Panc1 (cell line): Measurements from ENCODE around the gene ZNF823.

Experiments used
- CTCF ChIP-seq: fragments of 450-650 bp; IDR thresholded peaks from 2 replicates; pipeline ENCODE4 v1.5.1; 2017; ENCODE audit warnings: mild to moderate bottlenecking
- POLR2AphosphoS5 ChIP-seq: IDR thresholded peaks from 2 replicates; pipeline ENCODE4 v1.6.1; 2012; ENCODE audit warnings: mild to moderate bottlenecking, low read depth, low read length, moderate library complexity
- REST ChIP-seq, 2 experiments: IDR thresholded peaks; 2 replicates each; pipeline ENCODE4 v1.6.1; 2011 to 2012; ENCODE audit warnings: low read depth in 2 of 2, control low read depth in 1 of 2, low read length in 1 of 2, mild to moderate bottlenecking in 1 of 2, moderate library complexity in 1 of 2; ENCODE audit not compliant: insufficient read depth in 1 of 2
- SIN3A ChIP-seq: IDR thresholded peaks from 2 replicates; pipeline ENCODE4 v1.6.1; 2012; ENCODE audit warnings: low read depth, mild to moderate bottlenecking, low read length, moderate library complexity, borderline replicate concordance; ENCODE audit not compliant: insufficient read depth
- TCF7L2 ChIP-seq: IDR thresholded peaks from 2 replicates; pipeline ENCODE4 v1.6.1; 2011; ENCODE audit warnings: mild to moderate bottlenecking, low read depth, low read length, inconsistent platforms

DNA sequence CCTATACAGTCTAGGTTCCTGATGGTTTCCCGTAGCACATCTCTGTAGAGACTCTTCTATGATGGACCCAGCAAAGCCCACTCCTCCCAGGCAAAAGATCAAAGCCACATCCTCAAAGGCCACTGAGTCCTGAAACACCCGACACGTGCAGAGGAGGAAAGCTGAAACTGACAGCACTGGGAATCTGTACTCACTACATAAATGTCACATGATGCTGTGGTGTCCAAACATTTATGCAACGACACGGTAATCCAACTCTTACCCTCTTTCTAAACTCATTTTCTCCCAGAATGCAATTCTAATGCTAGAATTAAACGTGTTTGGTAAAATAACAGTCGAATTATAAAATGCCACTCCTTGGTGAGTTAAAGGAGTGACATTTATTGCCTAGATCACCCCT lies 21.1 kb upstream of the ZNF823 start:
- TF ChIP-seq CTCF, result no peak
- TF ChIP-seq SIN3A, result no peak
- TF ChIP-seq POLR2AphosphoS5, result no peak
- no peak for TF ChIP-seq REST (IDR thresholded peaks at IDR 0.05; ENCODE audit: insufficient read depth in 1 of 2, low read depth in 2 of 2, low read length in 1 of 2)
- TF ChIP-seq TCF7L2, result no peak
